KG1 (cell line): ENCODE measurements around the gene IRF6.

Experiments
- DNase-seq: peaks from one replicate; lab custom pipeline; 2025; lab: John Stamatoyannopoulos, UW

Gene IRF6

GRCh38 chr1:209790286-209791193, 15.4 kb downstream of the IRF6 start:
- DNase-seq, result no peak

DNA sequence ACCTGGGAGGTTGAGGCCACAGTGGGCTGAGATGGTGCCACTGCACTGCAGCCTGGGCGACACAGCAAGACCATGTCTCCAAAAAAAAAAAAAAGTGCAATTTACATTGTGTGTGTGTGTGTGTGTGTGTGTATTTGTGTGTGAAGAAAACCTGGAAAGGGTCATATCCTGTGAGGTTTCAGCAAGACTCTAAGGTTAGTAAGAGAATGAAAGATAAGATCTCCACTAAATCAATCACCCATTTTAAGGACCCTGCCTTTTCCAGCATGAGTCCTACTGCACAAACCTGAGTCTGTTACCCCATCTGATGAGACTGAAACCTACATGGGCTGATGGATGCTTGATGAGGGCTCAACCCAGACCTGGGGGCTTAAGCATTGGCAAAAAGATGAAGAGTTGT, 16.7 kb downstream of the IRF6 start:
- no peak for DNase-seq

DNA sequence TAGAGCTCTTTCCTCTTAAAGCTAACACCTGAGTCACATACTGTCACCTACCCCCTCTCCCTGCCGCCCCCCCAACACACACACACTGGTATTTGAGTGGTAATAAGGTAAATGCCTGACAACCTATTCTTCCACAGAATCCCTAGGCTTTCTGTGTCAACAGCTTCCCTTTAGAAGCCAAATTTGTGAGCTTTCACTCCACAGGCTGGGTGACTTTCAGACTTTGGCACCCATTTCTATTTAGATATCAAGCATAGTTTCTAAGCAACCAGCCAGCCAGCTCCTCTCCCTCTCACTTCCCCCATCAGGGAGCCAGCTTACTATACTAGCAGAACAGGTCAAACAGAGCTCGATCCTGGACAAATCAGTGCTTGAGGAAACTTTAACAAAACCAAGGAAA, 18.4 kb downstream of the IRF6 start:
- DNase-seq, result no peak

DNA sequence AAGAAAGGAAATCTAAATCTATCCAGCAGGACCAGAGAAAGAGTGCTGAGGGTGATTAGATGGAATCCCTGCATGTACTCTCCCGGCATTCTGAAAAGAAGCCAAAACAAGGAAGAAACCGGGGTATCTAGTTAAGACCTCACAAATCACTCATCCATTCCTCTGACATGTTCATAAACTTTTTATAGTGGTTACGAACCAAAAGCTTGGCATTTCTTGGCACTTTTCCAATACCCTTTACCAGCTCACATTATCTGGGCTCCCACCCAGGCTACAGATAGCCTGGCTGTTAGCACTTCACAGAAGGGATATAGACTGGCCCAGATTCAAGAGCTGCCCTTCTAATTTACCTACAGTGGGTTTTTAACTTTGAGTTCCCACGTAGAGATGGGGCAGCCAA, 19.8 kb downstream of the IRF6 start:
- DNase-seq, result no peak

- no peak for DNase-seq
These were observed 20.4 kb downstream of the IRF6 start for GRCh38 chr1:209785592-209785991.

- DNase-seq, result peak; percentile 85
These were observed 21.4 kb downstream of the IRF6 start, which contains the start of gene C1orf74 for GRCh38 chr1:209784265-209785169. C1orf74 (minus strand) TSS chr1:209784559; CDS start chr1:209783634, 925 bp downstream.

GRCh38 chr1:209783386-209783785, 22.6 kb downstream of the IRF6 start:
- DNase-seq, result no peak

GRCh38 chr1:209780268-209780667, 25.7 kb downstream of the IRF6 start:
- DNase-seq, result no peak

DNA sequence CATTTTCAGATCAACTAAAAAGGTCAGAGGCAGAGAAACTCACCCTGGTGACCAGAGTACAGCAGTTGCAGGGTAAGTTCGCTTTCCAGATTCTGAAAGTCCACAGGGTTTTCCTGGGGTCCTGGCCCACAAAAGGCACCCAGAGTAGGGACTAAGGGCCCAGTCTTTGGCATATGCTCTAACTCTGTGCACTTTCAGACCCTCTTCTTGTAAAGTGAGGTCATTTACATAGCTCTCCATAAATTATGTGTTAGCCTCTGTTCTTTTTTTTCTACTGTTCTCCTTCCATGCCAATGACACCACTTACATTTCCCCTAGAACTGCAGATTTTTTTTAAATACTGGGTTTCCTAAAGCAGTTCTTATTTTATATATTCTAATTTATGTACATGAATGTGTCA, 27.8 kb downstream of the IRF6 start:
- DNase-seq, result no peak

- no peak for DNase-seq
These were observed 28.4 kb downstream of the IRF6 start for GRCh38 chr1:209777587-209777986.

- no peak for DNase-seq
These were observed 30.3 kb downstream of the IRF6 start for GRCh38 chr1:209775678-209776077.

DNA sequence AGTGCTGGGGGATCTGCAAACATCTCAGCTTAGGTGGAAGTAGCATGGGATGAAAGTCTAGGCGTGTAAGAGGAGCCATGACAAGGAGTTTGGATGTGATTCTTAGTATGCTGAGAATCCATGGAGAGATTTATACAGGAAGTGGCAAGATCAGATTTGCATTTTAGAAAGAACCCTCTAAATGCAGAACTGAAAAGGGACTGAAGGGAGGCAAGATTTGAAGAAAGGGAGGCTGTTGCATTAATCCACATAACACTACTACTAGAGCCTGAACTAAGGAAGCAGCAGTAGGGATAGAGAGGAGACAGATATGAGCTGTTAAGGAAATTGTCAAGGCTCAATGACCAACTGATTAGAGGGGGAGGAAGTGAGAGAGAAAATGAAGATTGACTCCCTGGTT, 31.4 kb downstream of the IRF6 start:
- no peak for DNase-seq

DNA sequence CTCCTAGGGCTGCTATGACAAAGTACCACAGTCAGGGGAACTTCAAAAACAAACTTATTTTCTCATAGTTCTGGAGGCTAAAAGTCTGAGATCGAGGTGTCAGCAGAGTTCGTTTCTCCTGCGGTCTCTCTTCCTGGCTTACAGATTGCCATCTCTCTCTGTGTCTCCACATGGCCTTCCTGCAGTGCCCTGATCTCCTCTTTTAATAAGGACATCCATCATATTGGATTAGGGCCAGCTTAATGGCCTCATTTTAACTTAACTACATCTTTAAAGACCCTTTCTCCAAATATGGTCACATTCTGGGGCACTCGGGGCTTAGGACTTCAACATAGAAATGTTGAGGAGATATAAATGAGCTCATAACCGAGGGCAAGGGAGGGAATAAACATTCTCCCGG, 33.8 kb downstream of the IRF6 start:
- no peak for DNase-seq

GRCh38 chr1:209770636-209771415, 35.1 kb downstream of the IRF6 start:
- DNase-seq, result no peak

DNA sequence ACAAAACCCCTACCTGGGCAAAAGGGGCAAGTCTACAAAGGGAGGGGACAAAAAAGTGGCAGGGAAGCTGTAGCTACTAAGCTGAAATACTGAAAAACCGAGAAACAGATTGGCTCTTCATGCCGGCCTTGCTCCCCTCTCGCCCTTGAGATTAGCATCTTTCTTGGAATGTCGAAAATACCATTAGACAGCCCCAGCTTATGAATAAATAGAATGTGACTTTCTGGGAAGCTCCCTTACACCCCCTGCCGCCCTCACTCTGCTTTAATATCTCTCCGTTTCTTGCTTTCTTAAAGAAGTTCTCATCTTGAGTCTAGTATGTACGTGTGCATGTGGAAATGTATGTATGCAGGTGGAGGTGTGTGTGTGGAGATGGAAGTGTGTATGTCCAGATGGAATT, 36.0 kb downstream of the IRF6 start:
- DNase-seq, result no peak

- DNase-seq, result peak; percentile 76
These were observed 36.6 kb downstream of the IRF6 start for GRCh38 chr1:209769171-209769904.

- peak; percentile 39 for DNase-seq
These were observed 37.6 kb downstream of the IRF6 start for GRCh38 chr1:209768354-209768774.

GRCh38 chr1:209767706-209768105, 38.2 kb downstream of the IRF6 start:
- no peak for DNase-seq

DNA sequence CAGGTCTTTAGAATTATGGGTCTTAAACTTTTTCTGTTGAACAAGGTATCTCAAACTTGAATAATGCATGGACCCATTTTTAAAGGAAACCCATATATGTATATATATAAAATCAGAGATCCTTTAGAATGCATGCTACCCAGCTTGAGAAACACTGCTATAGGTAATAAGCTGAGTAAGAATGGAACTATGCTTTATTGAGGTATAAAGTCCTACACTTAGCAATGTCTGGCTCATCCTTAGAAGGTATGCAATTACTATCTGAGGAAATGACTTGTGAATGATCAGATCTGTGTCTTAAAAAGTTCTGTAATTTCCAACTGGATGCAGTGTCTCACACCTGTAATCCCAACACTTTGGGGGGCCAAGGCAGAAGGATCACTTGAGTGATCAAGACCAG, 38.8 kb downstream of the IRF6 start:
- DNase-seq, result no peak

DNA sequence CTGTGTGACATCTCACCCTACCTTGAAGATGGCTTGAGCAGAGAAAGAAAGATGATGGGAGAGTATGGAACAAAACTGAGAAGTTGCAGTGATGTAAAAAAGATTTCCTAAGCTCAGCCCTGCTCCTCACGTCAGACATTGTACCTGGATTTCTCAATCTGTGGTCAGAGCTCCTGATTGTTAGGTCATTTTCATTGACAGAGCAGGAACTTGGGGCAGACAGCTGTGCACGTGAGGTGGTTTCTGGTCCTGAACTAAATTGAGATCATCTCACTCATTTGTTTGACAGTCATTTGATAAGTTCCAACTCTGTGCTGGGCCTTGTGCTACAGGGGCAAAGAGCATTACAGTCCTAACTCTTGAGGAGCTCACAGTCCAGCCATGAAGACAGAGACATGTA, 39.9 kb downstream of the IRF6 start:
- DNase-seq, result no peak

GRCh38 chr1:209761011-209761635, 44.8 kb downstream of the IRF6 start:
- no peak for DNase-seq
